ENCODE results near the gene HNRNPH3. TPM values are rescaled to one million over a fixed set of nuclear protein-coding genes. Genes with fewer than 3 reads are reported as not detected.

Gene HNRNPH3
- total and polyA plus RNA-seq, 8 donors, result 91.4 to 423 (median 364) TPM

- H3K4me1 ChIP-seq, result no peaks in the 10 kb centered on the region
- peaks cover 0 to 56% of the 10 kb centered on the region in 2 donors for H3K36me3 ChIP-seq
- no peaks in the 10 kb centered on the region for H3K9me3 ChIP-seq
- H3K27ac ChIP-seq, result no peak overlapping the region
- no peaks in the 10 kb centered on the region for H3K27me3 ChIP-seq
- DNase-seq (no peak), ATAC-seq (no peak)
- intact Hi-C loops (cut with DNase I), result no loop called here
- no peak overlapping the region for H3K4me3 ChIP-seq
- TF ChIP-seq CTCF (IDR thresholded peaks at IDR 0.05), result no peak
Observed at GRCh38 chr10:68365611-68366010, 33.7 kb downstream of the HNRNPH3 start.

- H3K36me3 ChIP-seq, result peaks cover 0 to 56% of the 10 kb centered on the region in 2 donors
- ATAC-seq, result no peak
Observed at GRCh38 chr10:68366600-68366999, 34.7 kb downstream of the HNRNPH3 start.

GRCh38 chr10:68367121-68367520 is 35.3 kb downstream of the HNRNPH3 start:
- Histone ChIP-seq H3K9me3 (peaks cover 0 to 12% of the 10 kb centered on the region in 2 donors), H3K4me3 (no peak overlapping the region), H3K27ac (no peak overlapping the region), H3K27me3 (no peaks in the 10 kb centered on the region), H3K4me1 (no peaks in the 10 kb centered on the region), H3K36me3 (peaks cover 0 to 56% of the 10 kb centered on the region in 2 donors)
- intact Hi-C loops (cut with DNase I), result no loop called here
- TF ChIP-seq CTCF (IDR thresholded peaks at IDR 0.05), result no peak
- DNase-seq, result peak in 1 of 4 donors; percentile 4
- no peak for ATAC-seq

More at GRCh38 chr10:68366600-68366999, 34.7 kb downstream of the HNRNPH3 start:
- H3K4me3 ChIP-seq, result no peak overlapping the region
- no peak for TF ChIP-seq CTCF (IDR thresholded peaks at IDR 0.05)
- H3K27ac ChIP-seq, result no peak overlapping the region
- peaks cover 0 to 6% of the 10 kb centered on the region in 2 donors for H3K9me3 ChIP-seq
- no peaks in the 10 kb centered on the region for H3K27me3 ChIP-seq
- DNase-seq, result no peak
- intact Hi-C loops (cut with DNase I), result no loop called here
- no peaks in the 10 kb centered on the region for H3K4me1 ChIP-seq

GRCh38 chr10:68371604-68372003 is 39.7 kb downstream of the HNRNPH3 start:
- H3K36me3 ChIP-seq, result peaks cover 3 to 76% of the 10 kb centered on the region in 2 donors
- no peaks in the 10 kb centered on the region for H3K27me3 ChIP-seq
- H3K4me3 ChIP-seq, result no peak overlapping the region
- intact Hi-C loops (cut with DNase I), result no loop called here
- H3K27ac ChIP-seq, result no peak overlapping the region
- H3K4me1 ChIP-seq, result no peaks in the 10 kb centered on the region
- ATAC-seq (no peak), DNase-seq (no peak)
- peaks cover 0 to 17% of the 10 kb centered on the region in 2 donors for H3K9me3 ChIP-seq
- TF ChIP-seq CTCF (IDR thresholded peaks at IDR 0.05), result no peak

- Histone ChIP-seq H3K4me3 (no peak overlapping the region), H3K36me3 (peaks cover 0 to 91% of the 10 kb centered on the region in 2 donors), H3K4me1 (no peaks in the 10 kb centered on the region), H3K9me3 (no peaks in the 10 kb centered on the region), H3K27me3 (no peaks in the 10 kb centered on the region), H3K27ac (no peak overlapping the region)
- no peak for ATAC-seq
- TF ChIP-seq CTCF (IDR thresholded peaks at IDR 0.05), result no peak
- intact Hi-C loops (cut with DNase I), result no loop called here
- DNase-seq, result no peak
Observed at GRCh38 chr10:68385740-68386139, 53.9 kb downstream of the HNRNPH3 start.

Other genes starting within 250 kb of the HNRNPH3 start
- gene MYPN, start 222.6 kb upstream of the HNRNPH3 start, total RNA-seq, result under 1 TPM in 1 of 2 donors, not detected in 1; 0.13 TPM
- under 1 TPM in 4 of 6 donors, not detected in 2; 0.03 to 0.07 (median 0.04) TPM for gene MYPN, start 222.6 kb upstream of the HNRNPH3 start, polyA plus RNA-seq (ENCODE audit: insufficient read length in 6 of 6)
- gene ATOH7, start 100.0 kb upstream of the HNRNPH3 start, total RNA-seq, result not detected
- gene ATOH7, start 100.0 kb upstream of the HNRNPH3 start, polyA plus RNA-seq (ENCODE audit: insufficient read length in 6 of 6), result under 1 TPM in 5 of 6 donors, not detected in 1; 0.13 to 0.28 (median 0.14) TPM
- 1 to 10 TPM; 2.1 to 4.1 TPM for gene PBLD, start 864 bp downstream of the HNRNPH3 start, total RNA-seq
- gene PBLD, start 864 bp downstream of the HNRNPH3 start, polyA plus RNA-seq (ENCODE audit: insufficient read length in 6 of 6), result 10 to 100 TPM; 11.9 to 17.3 (median 13.7) TPM
- gene RUFY2, start 75.2 kb downstream of the HNRNPH3 start, total RNA-seq, result 10 to 100 TPM; 17.1 to 19.8 TPM
- gene RUFY2, start 75.2 kb downstream of the HNRNPH3 start, polyA plus RNA-seq (ENCODE audit: insufficient read length in 6 of 6), result 10 to 100 TPM; 31.7 to 47.2 (median 41.5) TPM
- gene DNA2, start 139.9 kb downstream of the HNRNPH3 start, total RNA-seq, result 1 to 10 TPM; 7.2 to 8.7 TPM
- 10 to 100 TPM in 5 of 6 donors, 1 to 10 TPM in 1; 9.7 to 14.6 (median 12.0) TPM for gene DNA2, start 139.9 kb downstream of the HNRNPH3 start, polyA plus RNA-seq (ENCODE audit: insufficient read length in 6 of 6)
- 10 to 100 TPM; 33.6 to 38.1 TPM for gene SLC25A16, start 195.5 kb downstream of the HNRNPH3 start, total RNA-seq
- gene SLC25A16, start 195.5 kb downstream of the HNRNPH3 start, polyA plus RNA-seq (ENCODE audit: insufficient read length in 6 of 6), result 10 to 100 TPM; 15.0 to 21.8 (median 16.8) TPM
- gene TET1, start 228.3 kb downstream of the HNRNPH3 start, total RNA-seq, result 1 to 10 TPM; 1.5 to 3.1 TPM
- 10 to 100 TPM; 13.5 to 20.7 (median 17.3) TPM for gene TET1, start 228.3 kb downstream of the HNRNPH3 start, polyA plus RNA-seq (ENCODE audit: insufficient read length in 6 of 6)